CD14-positive monocyte (primary cell): ENCODE measurements around the gene HIF1A. TPM values are rescaled to one million over a fixed set of nuclear protein-coding genes. Genes with fewer than 3 reads are reported as not detected.

ENCODE experiments used
- DNase-seq, 3 donors: peaks; one replicate each; pipeline ENCODE4 v3.0.0-alpha.2; 2011 to 2022
- H2AFZ ChIP-seq: 2 replicates; pipeline ENCODE4 v1.6.0; 2012; ENCODE audit warnings: mild to moderate bottlenecking, low read depth, low read length, inconsistent platforms; ENCODE audit not compliant: insufficient read depth, poor library complexity, severe bottlenecking
- H3K27ac ChIP-seq, 2 donors: 1 replicate in 1 of 2; 2 replicates in 1 of 2; pipeline ENCODE4 v1.5.1; 2012 to 2013; ENCODE audit warnings: low read length in 2 of 2, control low read depth in 1 of 2, inconsistent platforms in 1 of 2, low read depth in 1 of 2, mild to moderate bottlenecking in 1 of 2
- H3K27me3 ChIP-seq, 2 donors: one replicate each; pipeline versions ENCODE4 v1.6.0 to v1.6.1; 2011 to 2013; ENCODE audit warnings: low read length in 2 of 2; ENCODE audit not compliant: control insufficient read depth in 2 of 2, insufficient read depth in 2 of 2
- H3K36me3 ChIP-seq, 2 donors: replicated peaks in 1 of 2; 1 replicate in 1 of 2; 2 replicates in 1 of 2; pipeline versions ENCODE4 v1.5.1 to v1.6.1; 2012 to 2013; ENCODE audit warnings: low read length in 2 of 2, control low read depth in 1 of 2, inconsistent platforms in 1 of 2, mild to moderate bottlenecking in 1 of 2; ENCODE audit not compliant: insufficient read depth in 2 of 2, control insufficient read depth in 1 of 2
- H3K4me1 ChIP-seq, 2 donors: 1 replicate in 1 of 2; 2 replicates in 1 of 2; pipeline versions ENCODE4 v1.5.1 to v1.6.1; 2012 to 2013; ENCODE audit warnings: low read length in 2 of 2, control low read depth in 1 of 2, inconsistent platforms in 1 of 2, mild to moderate bottlenecking in 1 of 2, moderate library complexity in 1 of 2; ENCODE audit not compliant: insufficient read depth in 2 of 2, control insufficient read depth in 1 of 2
- H3K4me2 ChIP-seq: replicated peaks from 2 replicates; pipeline ENCODE3; 2012; ENCODE audit warnings: low read length, moderate library complexity, mild to moderate bottlenecking; ENCODE audit not compliant: poor library complexity, severe bottlenecking; ENCODE audit errors: extremely low read depth
- H3K4me3 ChIP-seq, 3 experiments: fragments of 200-600 bp in 1 of 3; sonication (generic) in 1 of 3; replicated peaks in 1 of 3; 1 replicate in 2 of 3; 2 replicates in 1 of 3; pipeline ENCODE4 v1.5.1; 2011 to 2013; ENCODE audit warnings: low read length in 3 of 3, mild to moderate bottlenecking in 3 of 3, control low read depth in 2 of 3, low read depth in 2 of 3, inconsistent platforms in 1 of 3, moderate library complexity in 1 of 3
- H3K79me2 ChIP-seq: 2 replicates; pipeline ENCODE4 v1.6.0; 2012; ENCODE audit warnings: mild to moderate bottlenecking, control low read depth, inconsistent platforms, low read length, moderate library complexity; ENCODE audit not compliant: insufficient read depth
- H3K9ac ChIP-seq: 2 replicates; pipeline ENCODE4 v1.6.0; 2017; ENCODE audit warnings: low read length, mild to moderate bottlenecking; ENCODE audit not compliant: insufficient read depth, poor library complexity, severe bottlenecking
- H3K9me3 ChIP-seq, 2 donors: replicated peaks in 1 of 2; 1 replicate in 1 of 2; 2 replicates in 1 of 2; pipeline versions ENCODE4 v1.5.1 to v1.6.1; 2012 to 2013; ENCODE audit warnings: low read length in 2 of 2, control low read depth in 1 of 2; ENCODE audit not compliant: control insufficient read depth in 1 of 2, insufficient read depth in 1 of 2
- H4K20me1 ChIP-seq: 2 replicates; pipeline ENCODE4 v1.6.0; 2012; ENCODE audit warnings: mild to moderate bottlenecking, low read length, control low read depth, moderate library complexity; ENCODE audit not compliant: insufficient read depth
- H3K27ac Mint-ChIP-seq, 7 donors: one replicate each; pipeline ENCODE4 v1.8.0; 2020; ENCODE audit warnings: mild to moderate bottlenecking in 7 of 7, mixed read lengths in 7 of 7, moderate library complexity in 6 of 7, inconsistent platforms in 2 of 7
- H3K27me3 Mint-ChIP-seq, 3 donors: one replicate each; pipeline ENCODE4 v1.8.0; 2021 to 2022; ENCODE audit warnings: low read depth in 3 of 3, mild to moderate bottlenecking in 3 of 3, mixed read lengths in 3 of 3, moderate library complexity in 3 of 3, inconsistent platforms in 1 of 3
- H3K36me3 Mint-ChIP-seq, 2 donors: one replicate each; pipeline ENCODE4 v1.8.0; 2020; ENCODE audit warnings: mixed read lengths in 2 of 2, inconsistent platforms in 1 of 2, mild to moderate bottlenecking in 1 of 2
- H3K4me1 Mint-ChIP-seq: one replicate; pipeline ENCODE4 v1.8.0; 2020; ENCODE audit warnings: mild to moderate bottlenecking, mixed read lengths
- H3K4me3 Mint-ChIP-seq, 2 donors: one replicate each; pipeline ENCODE4 v1.8.0; 2020; ENCODE audit warnings: mild to moderate bottlenecking in 2 of 2, mixed read lengths in 2 of 2, moderate library complexity in 1 of 2
- H3K9me3 Mint-ChIP-seq, 7 donors: one replicate each; pipeline ENCODE4 v1.8.0; 2020 to 2022; ENCODE audit warnings: mixed read lengths in 7 of 7, mild to moderate bottlenecking in 6 of 7, moderate library complexity in 6 of 7, inconsistent platforms in 2 of 7
- CTCF ChIP-seq: fragments of 200-600 bp; IDR thresholded peaks from one replicate; pipeline ENCODE4 v1.8.0; 2022; ENCODE audit warnings: antibody characterized with exemption, mild to moderate bottlenecking
- WGBS: methylation state at CpG from one replicate; pipeline ENCODE4 v1.1.5; 2013; ENCODE audit warnings: missing lambda C conversion rate; ENCODE audit not compliant: insufficient coverage; 5-methylcytosine and 5-hydroxymethylcytosine counted together
- intact Hi-C, 2 donors: fragments of 100-400 bp; cut with micrococcal nuclease; formaldehyde crosslinking; loops; one replicate each; pipeline versions ENCODE4 v1.15.0 to v1.15.1; 2023
- polyA plus RNA-seq, 3 donors: library from polyadenylated mRNA; depleted of rRNA in 1 of 3; unstranded in 2 of 3; stranded (reverse) in 1 of 3; fragments of 300-500 nt in 2 of 3; fragments of >200 nt in 1 of 3; fragmentation: Illumina TruSeq in 2 of 3; gene quantifications; 1 replicate in 2 of 3; 2 replicates in 1 of 3; pipeline ENCODE4 v1.2.3, GENCODE V29; 2012 to 2021

HIF1A gene
- polyA plus RNA-seq, 3 donors, result 79.0 to 137 (median 137) TPM

GRCh38 chr14:61700104-61700886 lies 5.0 kb downstream of the HIF1A start:
- H3K36me3 Mint-ChIP-seq, result peaks cover 7 to 50% of the 10 kb centered on the region in 2 donors
- Histone ChIP-seq H3K27ac (no peak overlapping the region), H4K20me1 (peaks cover 100% of the 10 kb centered on the region), H2AFZ (no peak overlapping the region), H3K79me2 (peaks cover 100% of the 10 kb centered on the region), H3K27me3 (no peaks in the 10 kb centered on the region), H3K36me3 (no peaks in the 10 kb centered on the region), H3K4me2 (peak overlapping the region; percentile 85), H3K4me1 (peaks cover 14 to 37% of the 10 kb centered on the region in 2 donors), H3K9ac (no peak overlapping the region), H3K9me3 (no peaks in the 10 kb centered on the region), H3K4me3 (peak overlapping the region in 1 of 3 experiments; percentile 89)
- intact Hi-C loops, result no loop called here
- H3K27me3 Mint-ChIP-seq, result peaks cover 0 to 1% (median 1%) of the 10 kb centered on the region in 3 donors
- H3K9me3 Mint-ChIP-seq, result peaks cover 0 to 1% (median 0%) of the 10 kb centered on the region in 7 donors
- no peak for DNase-seq
- H3K4me1 Mint-ChIP-seq, result peaks cover 42% of the 10 kb centered on the region
- 33% methylated on average over 1 of the region's 2 CpGs for WGBS
- no peak for TF ChIP-seq CTCF
- peak overlapping the region; percentile 49 to 95 for H3K4me3 Mint-ChIP-seq
- peak overlapping the region in 3 of 7 donors; percentile 1 to 64 (median 13) for H3K27ac Mint-ChIP-seq

GRCh38 chr14:61701946-61702345 lies 6.6 kb downstream of the HIF1A start:
- DNase-seq, result no peak
- Mint-ChIP-seq H3K27ac (no peak overlapping the region), H3K36me3 (peaks cover 7 to 53% of the 10 kb centered on the region in 2 donors), H3K27me3 (no peaks in the 10 kb centered on the region), H3K9me3 (no peaks in the 10 kb centered on the region), H3K4me3 (peak overlapping the region in 1 of 2 donors; percentile 66), H3K4me1 (peaks cover 55% of the 10 kb centered on the region)
- Histone ChIP-seq H2AFZ (no peak overlapping the region), H3K27ac (no peak overlapping the region), H3K9ac (no peak overlapping the region), H3K4me2 (no peak overlapping the region), H4K20me1 (peaks cover 100% of the 10 kb centered on the region), H3K36me3 (no peaks in the 10 kb centered on the region), H3K4me1 (peaks cover 14 to 37% of the 10 kb centered on the region in 2 donors), H3K79me2 (peaks cover 100% of the 10 kb centered on the region), H3K9me3 (no peaks in the 10 kb centered on the region), H3K27me3 (no peaks in the 10 kb centered on the region), H3K4me3 (no peak overlapping the region)
- intact Hi-C loops, result no loop called here
- TF ChIP-seq CTCF, result no peak
- 83% methylated on average over 1 of the region's 7 CpGs for WGBS
